K562 (cell line): Measurements from ENCODE around the gene HTR2B. TPM values are rescaled to one million over a fixed set of nuclear protein-coding genes. Genes with fewer than 3 reads are reported as not detected.

ENCODE experiments used
- ATAC-seq: fragments of 200-7000 bp; cut with Tn5 transposase; 3 replicates; pipeline ENCODE4 v1.9.1; 2020; ENCODE audit warnings: moderate library complexity
- BruUV-seq: library from RNA; stranded (reverse); fragments of 400-500 nt; replicated peaks from 2 replicates; lab custom pipeline; 2021; lab: Mats Ljungman, UMichigan
- CTCF ChIA-PET: fragments of 300-600 bp; formaldehyde crosslinking; extraction: SDS; loops from one replicate; lab custom pipeline; 2021; ENCODE audit warnings: low intra/inter-chr PET ratio; lab: Yijun Ruan, JAX
- POLR2A ChIA-PET: fragments of 300-600, 350-650 bp; sonication (Branson Sonifier 250); formaldehyde crosslinking; extraction: SDS; loops from one replicate; lab custom pipeline; 2021; ENCODE audit warnings: antibody characterized with exemption, inconsistent platforms; lab: Yijun Ruan, JAX
- DNase-seq, 4 experiments: peaks; one replicate each; pipeline versions ENCODE4 v3.0.0 to v3.0.0-alpha.2; 2011 to 2018; ENCODE audit warnings: low spot score in 3 of 4, mixed read lengths in 3 of 4; ENCODE audit errors: extremely low read depth in 1 of 4
- FAIRE-seq: peaks from 2 replicates; lab custom pipeline; 2011; peaks lifted over from hg19 to GRCh38; lab: Jason Lieb, UNC
- H2AFZ ChIP-seq: 2 replicates; pipeline ENCODE4 v1.6.0; 2011; ENCODE audit warnings: low read depth, low read length, control low read depth, inconsistent platforms
- H3K27ac ChIP-seq: fragments of 200-600 bp; 3 replicates; pipeline ENCODE4 v1.8.0; 2011; ENCODE audit warnings: low read depth, mild to moderate bottlenecking, control low read depth, inconsistent platforms, low read length, moderate library complexity, mixed read lengths; ENCODE audit errors: extremely low read depth
- H3K27me3 ChIP-seq, 2 experiments: fragments of 300-600 bp in 1 of 2; 2 replicates in 1 of 2; 3 replicates in 1 of 2; pipeline versions ENCODE4 v1.6.0 to v1.8.0; 2011; ENCODE audit warnings: inconsistent platforms in 2 of 2, low read length in 2 of 2, mild to moderate bottlenecking in 1 of 2, mixed read lengths in 1 of 2, moderate library complexity in 1 of 2; ENCODE audit not compliant: control insufficient read depth in 2 of 2, insufficient read depth in 2 of 2
- H3K36me3 ChIP-seq: fragments of 300-600 bp; 3 replicates; pipeline ENCODE4 v1.8.0; 2011; ENCODE audit warnings: mild to moderate bottlenecking, low read length, inconsistent platforms; ENCODE audit not compliant: control insufficient read depth, insufficient read depth
- H3K4me1 ChIP-seq, 2 experiments: fragments of 200-600 bp in 1 of 2; replicated peaks in 1 of 2; 2 replicates in 1 of 2; 3 replicates in 1 of 2; pipeline versions ENCODE4 v1.5.1 to v1.8.0; 2011; ENCODE audit warnings: inconsistent platforms in 2 of 2, low read length in 2 of 2, mild to moderate bottlenecking in 1 of 2, mixed read lengths in 1 of 2, moderate library complexity in 1 of 2; ENCODE audit not compliant: control insufficient read depth in 2 of 2, insufficient read depth in 2 of 2
- H3K4me2 ChIP-seq: 2 replicates; pipeline ENCODE4 v1.6.1; 2011; ENCODE audit warnings: low read length, control low read depth, inconsistent platforms, mixed read lengths; ENCODE audit not compliant: insufficient read depth
- H3K4me3 ChIP-seq: fragments of 200-600 bp; sonication (generic), shearing (Covaris generic); 2 replicates; pipeline ENCODE4 v1.5.1; 2016; ENCODE audit warnings: control low read depth, inconsistent platforms
- H3K79me2 ChIP-seq: fragments of 200-600 bp; 3 replicates; pipeline ENCODE4 v1.8.0; 2011; ENCODE audit warnings: low read length, inconsistent platforms; ENCODE audit not compliant: control insufficient read depth, insufficient read depth
- H3K9ac ChIP-seq, 2 experiments: 2 replicates each; pipeline versions ENCODE4 v1.6.0 to v1.6.1; 2011; ENCODE audit warnings: low read depth in 2 of 2, low read length in 2 of 2, control low read depth in 1 of 2, inconsistent platforms in 1 of 2, mild to moderate bottlenecking in 1 of 2, mixed read lengths in 1 of 2; ENCODE audit not compliant: insufficient read depth in 1 of 2
- H3K9me1 ChIP-seq: one replicate; pipeline ENCODE4 v1.6.0; 2011; ENCODE audit warnings: inconsistent platforms, mild to moderate bottlenecking, low read length, moderate library complexity; ENCODE audit not compliant: control insufficient read depth, insufficient read depth
- H3K9me3 ChIP-seq: replicated peaks from 2 replicates; pipeline ENCODE4 v1.5.1; 2011; ENCODE audit warnings: low read depth, low read length, inconsistent platforms; ENCODE audit not compliant: control insufficient read depth, insufficient read depth
- H4K20me1 ChIP-seq: replicated peaks from 2 replicates; pipeline ENCODE4 v1.6.1; 2011; ENCODE audit warnings: low read length, inconsistent platforms, mixed read lengths; ENCODE audit not compliant: control insufficient read depth, insufficient read depth
- C11orf30 ChIP-seq: fragments of 450-650 bp; IDR thresholded peaks from 2 replicates; pipeline ENCODE4 v1.6.1; 2016; ENCODE audit warnings: low read depth, mild to moderate bottlenecking
- MAFF ChIP-seq: IDR thresholded peaks from 2 replicates; pipeline ENCODE4 v1.6.1; 2012; ENCODE audit warnings: low read length, improper control_type of control experiment
- MAFG ChIP-seq: fragments of 450-650 bp; conservative IDR thresholded peaks from 2 replicates; pipeline ENCODE4 v1.6.1; 2016; ENCODE audit warnings: missing genetic modification characterization, missing compliant biosample characterization
- PHF21A ChIP-seq: fragments of 450-650 bp; IDR thresholded peaks from 2 replicates; pipeline ENCODE4 v1.6.1; 2017; ENCODE audit warnings: low read depth, borderline replicate concordance
- PTBP1 ChIP-seq: fragments of 200-400 bp; formaldehyde crosslinking; IDR thresholded peaks from 2 replicates; pipeline ENCODE4 v1.6.1; 2017; ENCODE audit warnings: low read depth, low read length
- ZNF316 ChIP-seq: fragments of 450-650 bp; IDR thresholded peaks from 2 replicates; pipeline ENCODE4 v1.6.1; 2016
- ZNF586 ChIP-seq: fragments of 450-650 bp; formaldehyde crosslinking; conservative IDR thresholded peaks from 2 replicates; pipeline ENCODE4 v1.4.0; 2020; ENCODE audit warnings: mild to moderate bottlenecking, moderate library complexity
- ZNF79 ChIP-seq: fragments of 250-450 bp; sonication (Bioruptor Pico); IDR thresholded peaks from 2 replicates; pipeline ENCODE4 v1.4.0; 2020; ENCODE audit warnings: low read depth, mild to moderate bottlenecking, moderate library complexity
- WGBS: fragments of 100-300 bp; shearing (Covaris generic); methylation state at CpG from one replicate; pipeline ENCODE4 v1.1.6; 2016; ENCODE audit warnings: low coverage, mixed read lengths; ENCODE audit not compliant: insufficient coverage; ENCODE audit errors: missing lambda C conversion rate; 5-methylcytosine and 5-hydroxymethylcytosine counted together
- in situ Hi-C: fragments of 300-500 bp; cut with MboI; formaldehyde crosslinking; loops from 4 replicates; pipeline ENCODE4 v1.15.0; 2018; ENCODE audit warnings: inconsistent platforms, mixed read lengths
- intact Hi-C: fragments of 100-400 bp; cut with micrococcal nuclease; formaldehyde crosslinking; loops from 2 replicates; pipeline ENCODE4 v1.14.2; 2022
- polyA plus RNA-seq, 8 experiments: library from polyadenylated mRNA; depleted of rRNA in 4 of 8; stranded (reverse) in 5 of 8; unstranded in 3 of 8; fragments of >200 nt; fragmentation: Nextera tagmentation in 2 of 8; fragmentation: Illumina TruSeq in 1 of 8; extraction: Ambion mirVana in 2 of 8; extraction: Trizol in 1 of 8; gene quantifications; 2 replicates each; pipeline versions ENCODE4 v1.2.1 to v1.2.3, GENCODE V29; 2011 to 2014; ENCODE audit warnings: inconsistent platforms in 1 of 8, missing spikeins in 1 of 8
- total RNA-seq, 7 experiments: library from RNA; depleted of rRNA in 6 of 7; stranded (reverse); fragments of >200 nt in 6 of 7; fragmentation: Illumina TruSeq in 2 of 7; extraction: Trizol in 2 of 7; gene quantifications; 2 replicates each; pipeline versions ENCODE4 v1.2.1 to v1.2.3, GENCODE V29; 2011 to 2021; ENCODE audit warnings: low replicate concordance in 1 of 7
- TF ChIP-seq, protein P1 (sequence below): fragments of 250-450 bp; sonication (Bioruptor Pico); IDR thresholded peaks from 2 replicates; pipeline ENCODE4 v1.5.0; 2021; ENCODE audit warnings: mild to moderate bottlenecking, borderline replicate concordance

The HTR2B gene
- total and polyA plus RNA-seq, 9 of the 15 experiments (the other 6 are each of a cell fraction or from before 2014, with no cell fraction given) = not detected

DNA sequence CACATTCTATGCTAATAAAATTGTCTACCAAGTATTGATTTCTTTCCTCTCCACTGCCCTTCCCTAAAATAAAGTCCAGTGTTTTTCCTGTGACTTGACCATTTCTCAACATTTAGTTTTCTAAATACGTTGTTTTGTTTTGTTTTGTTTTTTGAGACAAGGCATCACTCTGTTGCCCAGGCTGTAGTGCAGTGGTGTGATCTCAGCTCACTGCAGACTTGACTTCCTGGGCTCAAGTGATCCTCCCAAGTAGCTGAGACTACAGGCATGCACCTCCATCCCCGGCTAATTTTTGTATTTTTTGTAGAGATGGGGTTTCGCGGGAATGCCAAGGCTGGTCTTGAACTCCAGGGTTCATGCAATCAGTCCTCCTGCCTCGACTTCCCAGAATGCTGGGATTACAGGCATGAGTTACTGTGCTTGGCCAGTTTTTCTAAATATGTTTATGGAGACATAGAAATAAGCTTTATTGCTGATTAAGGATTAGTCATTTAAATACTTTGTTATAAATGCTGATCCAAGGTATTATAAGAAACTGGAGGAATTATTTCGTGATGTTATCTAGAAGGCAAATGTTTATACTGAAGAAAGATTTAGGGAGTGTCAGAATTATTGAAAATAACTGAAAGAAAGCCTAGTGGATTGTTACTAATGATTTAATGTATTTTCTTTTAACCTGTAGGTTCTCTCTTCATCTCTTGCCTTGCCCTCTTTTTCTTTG is 5.7 kb upstream of the HTR2B start:
- Histone ChIP-seq H3K4me3 (no peak overlapping the region), H3K27ac (no peak overlapping the region), H4K20me1 (no peaks in the 10 kb centered on the region), H3K36me3 (no peaks in the 10 kb centered on the region), H3K9me1 (no peaks in the 10 kb centered on the region), H3K9me3 (no peaks in the 10 kb centered on the region), H3K27me3 (no peaks in the 10 kb centered on the region), H3K9ac (no peak overlapping the region), H3K4me1 (no peaks in the 10 kb centered on the region), H2AFZ (no peak overlapping the region), H3K79me2 (peaks cover 10% of the 10 kb centered on the region; the same call in 2 of the 3 replicates), H3K4me2 (no peak overlapping the region)
- in situ Hi-C loops = no loop called here
- no peak for ATAC-seq
- no TSS peak for BruUV-seq
- TF ChIP-seq ZNF316 (peak; percentile 47), PHF21A (no peak), ZNF79 (CRISPR knock-in tag) (no peak), PTBP1 (no peak), C11orf30 (peak; percentile 38; the same call in 1 of the 2 replicates)
- 93% methylated on average over 6 of the region's 6 CpGs for WGBS
- DNase-seq = no peak
- FAIRE-seq = no peak
- POLR2A ChIA-PET = no interaction called here
- CTCF ChIA-PET = no interaction called here
- intact Hi-C loops = no loop called here

DNA sequence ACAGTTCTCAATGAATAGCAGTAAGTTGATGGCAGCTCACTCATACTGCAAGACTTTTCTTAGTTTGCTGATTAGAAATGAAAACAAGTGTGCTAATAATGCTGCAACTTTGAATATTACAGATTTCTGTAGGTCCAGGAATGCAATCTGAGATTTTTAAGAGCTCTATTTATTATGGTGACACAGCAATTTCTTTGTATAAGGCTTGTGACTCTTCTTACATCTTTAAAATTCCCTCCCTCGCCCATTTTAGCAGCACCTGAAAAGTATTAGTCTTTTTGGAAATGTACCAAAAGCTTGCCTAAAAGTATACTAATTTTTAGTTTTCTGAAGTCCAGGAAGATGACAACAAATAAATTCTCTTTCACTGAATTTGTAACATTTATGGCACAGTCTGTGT is 4.4 kb upstream of the HTR2B start:
- ChIA-PET CTCF (no interaction called here), POLR2A (no interaction called here)
- Histone ChIP-seq H3K4me1 (no peaks in the 10 kb centered on the region), H3K4me3 (no peak overlapping the region), H3K27ac (no peak overlapping the region), H2AFZ (no peak overlapping the region), H3K9me3 (no peaks in the 10 kb centered on the region), H3K9ac (no peak overlapping the region), H4K20me1 (no peaks in the 10 kb centered on the region), H3K79me2 (peaks cover 8% of the 10 kb centered on the region; the same call in 2 of the 3 replicates), H3K36me3 (no peaks in the 10 kb centered on the region), H3K27me3 (no peaks in the 10 kb centered on the region), H3K4me2 (no peak overlapping the region), H3K9me1 (no peaks in the 10 kb centered on the region)
- intact Hi-C loops (no loop called here), in situ Hi-C loops (no loop called here)
- BruUV-seq = no TSS peak
- ATAC-seq (no peak), DNase-seq (no peak), FAIRE-seq (no peak)
- 100% methylated on average over 1 of the region's 1 CpG for WGBS
- TF ChIP-seq MAFF (0 out of 2 replicates have a peak, but pooled peaks have one; percentile 8), MAFG (tag) (0 out of 2 replicates have a peak, but pooled peaks have one; percentile 10), ZNF586 (CRISPR knock-in tag) (no peak)
- TF ChIP-seq, protein P1, sequence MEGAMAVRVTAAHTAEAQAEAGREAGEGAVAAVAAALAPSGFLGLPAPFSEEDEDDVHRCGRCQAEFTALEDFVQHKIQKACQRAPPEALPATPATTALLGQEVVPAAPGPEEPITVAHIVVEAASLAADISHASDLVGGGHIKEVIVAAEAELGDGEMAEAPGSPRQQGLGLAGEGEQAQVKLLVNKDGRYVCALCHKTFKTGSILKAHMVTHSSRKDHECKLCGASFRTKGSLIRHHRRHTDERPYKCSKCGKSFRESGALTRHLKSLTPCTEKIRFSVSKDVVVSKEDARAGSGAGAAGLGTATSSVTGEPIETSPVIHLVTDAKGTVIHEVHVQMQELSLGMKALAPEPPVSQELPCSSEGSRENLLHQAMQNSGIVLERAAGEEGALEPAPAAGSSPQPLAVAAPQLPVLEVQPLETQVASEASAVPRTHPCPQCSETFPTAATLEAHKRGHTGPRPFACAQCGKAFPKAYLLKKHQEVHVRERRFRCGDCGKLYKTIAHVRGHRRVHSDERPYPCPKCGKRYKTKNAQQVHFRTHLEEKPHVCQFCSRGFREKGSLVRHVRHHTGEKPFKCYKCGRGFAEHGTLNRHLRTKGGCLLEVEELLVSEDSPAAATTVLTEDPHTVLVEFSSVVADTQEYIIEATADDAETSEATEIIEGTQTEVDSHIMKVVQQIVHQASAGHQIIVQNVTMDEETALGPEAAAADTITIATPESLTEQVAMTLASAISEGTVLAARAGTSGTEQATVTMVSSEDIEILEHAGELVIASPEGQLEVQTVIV = no peak
